Activated B cell treated with CpG ODN at 0.5 μM for 24 hours (primary cell): ENCODE results near the gene PPM1B. TPM values are rescaled to one million over a fixed set of nuclear protein-coding genes. Genes with fewer than 3 reads are reported as not detected.

Experiments
- ATAC-seq: fragments of 200-7000 bp; cut with Tn5 transposase; one replicate; pipeline ENCODE4 v1.10.0; 2021; ENCODE audit warnings: low read depth, mild to moderate bottlenecking, moderate library complexity
- CTCF ChIA-PET: fragments of 350-600 bp; sonication (Branson Sonifier 250); formaldehyde crosslinking; loops from one replicate; lab custom pipeline; 2021; ENCODE audit warnings: antibody characterized with exemption; lab: Charles Lee
- POLR2A ChIA-PET: fragments of 350-600 bp; sonication (Branson Sonifier 250); formaldehyde crosslinking; loops from one replicate; lab custom pipeline; 2021; ENCODE audit warnings: antibody characterized with exemption; lab: Charles Lee
- DNase-seq: peaks from one replicate; pipeline ENCODE4 v3.0.0; 2022
- H3K27ac Mint-ChIP-seq: one replicate; pipeline ENCODE4 v1.8.0; 2020; ENCODE audit warnings: mixed read lengths
- H3K27me3 Mint-ChIP-seq: one replicate; pipeline ENCODE4 v1.8.0; 2021; ENCODE audit warnings: mixed read lengths
- H3K36me3 Mint-ChIP-seq: one replicate; pipeline ENCODE4 v1.8.0; 2021; ENCODE audit warnings: low read depth, mixed read lengths
- H3K4me1 Mint-ChIP-seq: one replicate; pipeline ENCODE4 v1.8.0; 2021; ENCODE audit warnings: mixed read lengths
- H3K4me3 Mint-ChIP-seq: one replicate; pipeline ENCODE4 v1.8.0; 2020; ENCODE audit warnings: mild to moderate bottlenecking, mixed read lengths
- H3K9me3 Mint-ChIP-seq: one replicate; pipeline ENCODE4 v1.8.0; 2020; ENCODE audit warnings: mixed read lengths
- intact Hi-C: fragments of 100-400 bp; cut with micrococcal nuclease; formaldehyde crosslinking; loops from one replicate; pipeline ENCODE4 v1.15.1; 2024
- total RNA-seq: library from RNA; stranded (reverse); gene quantifications from 2 replicates; pipeline ENCODE4 v1.2.3, GENCODE V29; 2022
- TF ChIP-seq, protein P1 (sequence below): fragments of 200-600 bp; IDR thresholded peaks from one replicate; pipeline ENCODE4 v1.8.0; 2022; ENCODE audit warnings: antibody characterized with exemption, mild to moderate bottlenecking

The PPM1B gene
- total RNA-seq, 1 donor from 2014 or later: 55.2 TPM

DNA sequence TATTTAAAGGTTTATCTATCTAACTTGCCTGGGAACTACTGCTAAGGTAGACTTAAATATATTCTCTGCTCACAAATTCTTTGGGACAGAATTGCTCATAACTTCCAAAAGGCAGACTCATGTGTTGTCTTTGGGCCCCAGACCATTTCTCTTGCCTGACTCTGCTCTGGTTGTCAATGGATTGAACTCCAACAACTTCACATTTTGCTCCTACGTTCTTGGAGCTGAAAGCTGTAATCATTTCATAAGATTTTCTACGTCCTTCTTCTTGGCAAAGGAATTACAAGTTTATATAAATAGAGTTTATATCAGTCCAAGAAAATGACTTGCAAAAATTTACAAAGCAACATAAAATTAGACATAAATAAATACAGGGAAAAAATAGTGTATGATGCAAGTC, 32.9 kb upstream of the PPM1B start:
- CTCF ChIA-PET: no interaction called here
- Mint-ChIP-seq H3K27me3 (peaks cover 6% of the 10 kb centered on the region), H3K36me3 (no peaks in the 10 kb centered on the region), H3K9me3 (peaks cover 4% of the 10 kb centered on the region), H3K4me3 (no peak overlapping the region), H3K4me1 (no peaks in the 10 kb centered on the region), H3K27ac (no peak overlapping the region)
- TF ChIP-seq, protein P1, sequence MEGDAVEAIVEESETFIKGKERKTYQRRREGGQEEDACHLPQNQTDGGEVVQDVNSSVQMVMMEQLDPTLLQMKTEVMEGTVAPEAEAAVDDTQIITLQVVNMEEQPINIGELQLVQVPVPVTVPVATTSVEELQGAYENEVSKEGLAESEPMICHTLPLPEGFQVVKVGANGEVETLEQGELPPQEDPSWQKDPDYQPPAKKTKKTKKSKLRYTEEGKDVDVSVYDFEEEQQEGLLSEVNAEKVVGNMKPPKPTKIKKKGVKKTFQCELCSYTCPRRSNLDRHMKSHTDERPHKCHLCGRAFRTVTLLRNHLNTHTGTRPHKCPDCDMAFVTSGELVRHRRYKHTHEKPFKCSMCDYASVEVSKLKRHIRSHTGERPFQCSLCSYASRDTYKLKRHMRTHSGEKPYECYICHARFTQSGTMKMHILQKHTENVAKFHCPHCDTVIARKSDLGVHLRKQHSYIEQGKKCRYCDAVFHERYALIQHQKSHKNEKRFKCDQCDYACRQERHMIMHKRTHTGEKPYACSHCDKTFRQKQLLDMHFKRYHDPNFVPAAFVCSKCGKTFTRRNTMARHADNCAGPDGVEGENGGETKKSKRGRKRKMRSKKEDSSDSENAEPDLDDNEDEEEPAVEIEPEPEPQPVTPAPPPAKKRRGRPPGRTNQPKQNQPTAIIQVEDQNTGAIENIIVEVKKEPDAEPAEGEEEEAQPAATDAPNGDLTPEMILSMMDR: no peak
- intact Hi-C loops: no loop called here
- POLR2A ChIA-PET: no interaction called here
- ATAC-seq (no peak), DNase-seq (no peak)

DNA sequence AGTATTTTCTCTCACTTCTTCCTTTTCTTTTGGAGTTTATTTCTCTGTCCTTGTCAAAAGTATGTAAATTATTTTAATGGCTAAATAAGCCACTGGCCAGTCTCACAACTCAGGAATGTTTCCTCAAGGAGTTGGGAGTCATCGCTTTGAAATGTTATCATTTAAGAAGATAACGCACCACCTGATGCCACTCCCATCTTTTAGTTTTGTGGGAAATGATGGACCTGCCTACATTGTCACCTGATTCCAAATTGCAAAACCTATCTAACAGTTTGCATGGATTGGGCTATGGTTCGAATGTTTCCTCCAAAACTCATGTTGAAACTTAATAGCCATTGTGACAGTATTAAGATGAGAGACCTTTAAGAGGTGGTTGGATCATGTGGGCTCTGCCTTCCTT, 32.4 kb upstream of the PPM1B start:
- Mint-ChIP-seq H3K27me3 (peaks cover 6% of the 10 kb centered on the region), H3K9me3 (peaks cover 4% of the 10 kb centered on the region), H3K4me3 (no peak overlapping the region), H3K4me1 (no peaks in the 10 kb centered on the region), H3K36me3 (no peaks in the 10 kb centered on the region), H3K27ac (no peak overlapping the region)
- ChIA-PET POLR2A (no interaction called here), CTCF (no interaction called here)
- TF ChIP-seq, protein P1: no peak
- intact Hi-C loops: no loop called here
- no peak for DNase-seq
- no peak for ATAC-seq

GRCh38 chr2:44137048-44137447, 31.6 kb upstream of the PPM1B start:
- Mint-ChIP-seq H3K9me3 (peaks cover 4% of the 10 kb centered on the region), H3K4me1 (no peaks in the 10 kb centered on the region), H3K4me3 (no peak overlapping the region), H3K27ac (no peak overlapping the region), H3K36me3 (no peaks in the 10 kb centered on the region), H3K27me3 (peaks cover 8% of the 10 kb centered on the region)
- ChIA-PET POLR2A (no interaction called here), CTCF (no interaction called here)
- DNase-seq (no peak), ATAC-seq (no peak)
- intact Hi-C loops: no loop called here
- TF ChIP-seq, protein P1: no peak

- no peak for DNase-seq
- Mint-ChIP-seq H3K9me3 (peaks cover 4% of the 10 kb centered on the region), H3K4me1 (no peaks in the 10 kb centered on the region), H3K27ac (no peak overlapping the region), H3K27me3 (peaks cover 8% of the 10 kb centered on the region), H3K4me3 (no peak overlapping the region), H3K36me3 (no peaks in the 10 kb centered on the region)
- CTCF ChIA-PET: no interaction called here
- TF ChIP-seq, protein P1: no peak
- POLR2A ChIA-PET: no interaction called here
- intact Hi-C loops: no loop called here
- ATAC-seq: no peak
These were observed 30.7 kb upstream of the PPM1B start for GRCh38 chr2:44137872-44138551.

DNA sequence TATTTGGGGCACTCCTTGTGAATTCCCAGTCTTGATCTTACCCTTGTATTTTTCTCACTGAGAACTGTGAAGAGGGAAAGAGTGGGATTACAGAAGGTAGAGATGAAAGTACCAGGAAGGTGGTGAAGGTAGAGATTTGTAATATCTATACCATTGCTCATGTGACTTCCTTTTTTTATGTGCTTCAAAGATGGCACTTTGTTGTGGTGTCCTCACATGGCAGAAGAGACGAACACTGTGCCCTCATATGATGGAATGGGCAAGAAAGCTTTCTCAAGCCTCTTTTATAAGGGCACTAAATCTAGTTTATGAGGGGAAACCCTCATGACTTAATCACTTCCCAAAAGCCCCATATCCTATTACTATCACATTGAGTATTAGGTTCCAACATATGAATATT, 28.9 kb upstream of the PPM1B start:
- no peaks in the 10 kb centered on the region for H3K4me1 Mint-ChIP-seq

More for the DNA sequence above, 28.9 kb upstream of the PPM1B start:
- no peaks in the 10 kb centered on the region for H3K9me3 Mint-ChIP-seq
- H3K4me3 Mint-ChIP-seq: no peak overlapping the region
- POLR2A ChIA-PET: no interaction called here
- H3K27me3 Mint-ChIP-seq: peaks cover 5% of the 10 kb centered on the region
- DNase-seq (no peak), ATAC-seq (no peak)
- TF ChIP-seq, protein P1: no peak
- intact Hi-C loops: no loop called here
- CTCF ChIA-PET: no interaction called here
- no peaks in the 10 kb centered on the region for H3K36me3 Mint-ChIP-seq
- H3K27ac Mint-ChIP-seq: no peak overlapping the region
